HG02885 (cell line): ENCODE results near the gene RAE1.
"Not testable (repeated sequence)": the region's sequence is repeated elsewhere in the genome, so short reads cannot be mapped to it uniquely, and the experiment has no call there.

Source experiments
- ATAC-seq: cut with Tn5 transposase; IDR thresholded peaks from one replicate; pipeline ENCODE4 v1.9.1; 2021; ENCODE audit warnings: mild to moderate bottlenecking; ENCODE audit not compliant: unreplicated experiment, poor library complexity

RAE1 gene

DNA sequence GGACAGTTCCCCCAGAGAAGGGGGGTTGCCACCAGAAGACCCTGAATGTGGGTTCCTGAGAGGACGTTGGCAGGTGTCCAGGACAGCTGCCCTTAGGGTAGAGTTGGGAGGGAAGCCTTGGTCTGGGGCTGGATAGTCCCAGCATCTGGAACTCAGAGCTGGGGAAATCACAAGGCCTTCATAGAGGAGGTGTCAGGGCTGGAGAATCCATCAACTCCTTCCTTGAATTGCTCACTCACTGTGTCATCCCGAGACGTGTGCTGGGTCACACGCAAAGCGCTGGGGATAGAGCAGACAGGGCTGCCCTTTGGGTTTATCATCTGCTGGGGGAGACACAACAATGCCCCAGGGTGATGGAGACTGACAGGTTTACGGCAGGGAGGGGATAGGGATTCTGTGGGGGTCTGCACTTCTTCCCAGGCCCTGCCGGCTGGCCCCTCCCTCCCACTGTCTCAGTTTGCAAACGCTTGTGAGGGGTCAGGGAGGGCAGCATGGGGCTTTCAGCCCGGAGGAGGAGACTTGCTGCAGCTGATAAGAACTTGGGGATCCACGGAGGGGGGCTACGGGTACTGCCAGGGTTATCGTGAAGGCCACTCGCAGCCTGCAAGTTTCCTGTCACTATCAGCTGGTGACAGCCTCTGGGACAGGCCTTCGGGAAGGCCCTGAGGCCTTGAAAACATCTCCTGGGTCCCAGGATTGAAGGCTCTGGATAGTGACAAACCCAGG, 58.8 kb downstream of the RAE1 start:
- ATAC-seq, result no peak

DNA sequence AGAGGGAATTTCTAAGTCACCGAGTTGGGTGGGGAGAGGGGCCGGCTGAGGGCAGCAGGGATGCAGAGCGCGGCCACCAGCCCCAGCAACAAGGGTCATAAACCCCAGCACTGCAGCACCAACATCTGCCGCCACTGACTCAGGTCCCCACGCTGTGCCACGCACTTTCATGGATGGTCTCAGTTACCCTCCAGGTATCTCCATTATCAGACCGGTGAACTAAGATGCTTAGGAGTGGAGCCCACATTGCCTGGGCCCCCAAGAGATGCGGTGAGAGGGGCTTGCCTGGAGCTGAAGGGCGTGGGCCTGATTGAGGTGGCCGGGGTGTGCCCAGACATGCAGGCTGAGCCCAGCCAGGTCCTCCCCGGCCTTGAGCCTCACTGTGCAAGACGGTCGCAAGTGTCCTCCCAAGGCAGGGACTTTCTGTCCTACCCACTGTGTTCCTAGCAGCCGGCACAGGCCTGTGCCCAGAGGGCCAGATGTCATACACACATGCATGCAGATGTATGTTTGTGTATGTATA, 59.4 kb downstream of the RAE1 start:
- no peak for ATAC-seq

DNA sequence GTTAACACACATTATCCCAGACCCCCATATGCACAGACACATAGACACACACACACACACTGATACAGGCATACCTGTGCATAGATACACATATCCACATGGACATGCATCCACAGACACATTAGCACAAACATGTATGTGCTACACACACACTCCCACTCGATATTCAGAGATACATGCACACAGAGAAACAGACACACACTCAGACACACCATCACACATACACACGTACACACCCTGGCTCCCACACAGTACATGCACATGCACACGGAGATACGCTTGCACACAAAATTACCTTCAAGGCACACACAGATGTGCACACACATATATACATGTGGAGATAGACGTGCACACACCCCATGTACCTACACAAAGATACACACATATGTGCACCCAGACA, 59.9 kb downstream of the RAE1 start:
- no peak for ATAC-seq

DNA sequence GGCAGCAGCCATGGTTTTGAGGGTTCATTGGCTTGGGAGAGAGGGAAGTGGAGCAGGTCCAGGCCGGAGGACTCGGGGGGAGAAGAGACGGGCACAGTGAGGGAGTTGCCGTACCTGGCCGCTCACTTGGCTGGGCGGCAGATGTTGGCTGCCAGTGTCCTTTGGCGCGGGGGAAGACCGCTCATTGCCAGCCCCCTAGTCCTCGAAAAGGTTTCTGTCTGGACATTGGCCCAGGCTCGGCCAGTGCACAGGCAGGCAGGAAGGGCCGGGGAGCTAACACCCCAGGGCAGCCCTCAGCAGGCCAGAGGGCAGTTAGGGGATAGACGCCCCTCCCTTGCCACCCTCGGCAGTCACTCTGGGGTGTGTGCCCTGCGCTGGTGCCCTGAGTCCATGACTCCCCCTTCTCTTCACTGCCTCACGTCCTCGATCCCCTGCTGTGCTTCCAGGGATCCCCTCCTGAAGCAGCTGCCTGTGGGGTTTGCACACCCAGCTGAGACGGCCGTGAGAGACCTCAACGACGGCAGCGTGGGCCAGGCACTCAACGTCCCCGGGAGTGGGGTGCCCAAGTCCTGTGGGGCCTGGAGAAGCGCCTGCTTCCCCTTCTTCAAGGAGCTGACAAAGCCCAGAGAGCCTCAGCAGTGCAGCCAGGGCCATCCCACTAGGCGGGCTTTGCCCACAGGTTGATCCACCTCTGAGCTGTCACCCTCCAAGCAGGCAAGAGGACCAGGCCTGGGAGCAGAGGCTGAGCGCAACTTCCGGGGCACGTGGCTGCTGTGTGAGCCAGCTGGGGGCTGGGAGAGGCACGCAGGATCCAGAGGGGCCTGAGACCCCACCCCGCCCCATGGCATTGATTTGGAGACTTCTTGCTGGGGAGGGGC, 60.6 kb downstream of the RAE1 start:
- ATAC-seq, result no peak

DNA sequence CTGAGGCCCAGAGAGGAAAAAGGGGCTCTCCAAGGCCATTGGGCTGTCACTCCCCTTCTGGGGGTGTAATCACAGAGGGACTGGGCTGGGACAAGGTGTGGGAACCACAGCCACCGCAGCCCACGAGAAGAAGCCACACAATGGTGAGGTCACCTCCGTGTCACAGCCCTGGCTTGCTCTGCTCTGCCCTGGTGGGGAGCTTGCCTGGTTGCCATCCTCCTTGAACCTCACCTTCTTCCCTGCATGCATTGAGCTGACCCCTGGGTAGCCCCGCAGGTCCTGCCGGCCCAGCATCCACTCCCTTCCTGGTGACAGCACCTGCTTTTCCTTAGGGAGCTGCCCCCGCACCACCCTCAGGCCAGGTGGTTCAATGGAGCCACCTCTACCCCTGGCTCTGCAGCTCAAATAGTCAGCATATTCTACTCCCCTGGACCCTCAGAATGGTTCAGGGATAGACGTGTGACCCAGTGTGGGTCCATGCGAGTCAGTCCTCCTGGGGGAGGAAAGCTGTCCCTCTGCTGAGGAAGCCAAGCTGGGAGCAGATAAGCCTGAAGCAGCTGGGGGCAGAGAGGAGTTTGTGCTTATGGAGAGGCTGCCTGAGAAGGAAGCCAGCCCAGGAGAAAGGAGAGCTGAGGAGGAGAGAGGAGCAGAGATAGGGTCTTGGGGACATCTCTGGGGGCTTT, 61.4 kb downstream of the RAE1 start:
- no peak for ATAC-seq

DNA sequence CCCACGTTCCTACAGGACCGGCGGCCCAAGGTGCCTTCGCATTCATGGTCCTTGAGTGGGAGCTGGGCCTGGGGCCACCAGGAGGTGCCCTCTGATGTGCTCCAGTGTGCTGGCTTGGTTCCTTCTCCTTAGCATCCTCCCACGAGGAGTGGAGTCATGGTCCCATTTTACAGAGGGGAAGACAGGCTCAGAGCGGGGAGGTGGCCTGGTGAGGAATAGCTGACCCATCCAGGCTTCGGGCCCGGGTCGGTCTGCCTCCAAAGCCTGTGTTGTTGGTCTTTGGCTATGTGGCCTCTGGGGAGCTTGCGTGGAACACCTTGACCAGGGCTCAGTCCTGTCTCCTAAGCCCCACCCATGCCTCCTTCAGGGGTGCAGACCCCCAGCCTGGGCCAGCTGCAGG, 62.9 kb downstream of the RAE1 start:
- ATAC-seq, result no peak

DNA sequence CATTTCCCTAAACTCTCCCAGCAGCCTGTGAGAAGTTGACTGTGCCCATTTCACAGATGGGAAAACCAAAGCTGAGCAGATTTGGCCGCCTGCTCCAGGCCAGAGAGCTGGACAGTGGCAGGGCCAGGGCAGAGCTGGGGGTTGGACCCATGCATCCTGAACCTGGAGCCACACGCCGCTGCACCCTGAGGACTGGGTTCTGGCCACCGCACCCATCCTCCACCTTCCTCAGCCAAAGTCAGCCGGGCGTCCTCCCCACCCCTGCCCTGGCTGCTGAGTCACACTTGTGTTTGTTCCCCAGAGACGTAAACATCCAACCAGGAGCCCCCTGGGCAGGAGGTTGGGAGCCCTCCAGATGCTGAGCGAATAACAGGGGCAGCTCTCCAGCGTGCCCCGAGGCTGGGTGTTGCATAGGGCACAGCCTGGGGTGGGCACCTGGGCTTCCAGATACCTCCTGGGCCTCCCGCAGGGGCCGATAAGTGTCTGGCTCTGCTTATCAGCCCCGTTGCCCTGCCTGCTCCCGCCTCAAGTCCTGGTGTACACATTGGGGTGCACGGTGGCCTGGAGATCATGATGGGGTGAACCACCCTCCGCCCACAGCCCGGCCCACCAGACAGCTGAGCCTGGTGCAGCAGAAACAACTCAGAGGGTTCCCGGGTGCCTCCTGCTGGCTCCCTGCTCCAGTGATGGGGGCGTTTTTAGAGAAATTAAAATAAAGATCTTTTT, 64.0 kb downstream of the RAE1 start:
- ATAC-seq, result no peak

DNA sequence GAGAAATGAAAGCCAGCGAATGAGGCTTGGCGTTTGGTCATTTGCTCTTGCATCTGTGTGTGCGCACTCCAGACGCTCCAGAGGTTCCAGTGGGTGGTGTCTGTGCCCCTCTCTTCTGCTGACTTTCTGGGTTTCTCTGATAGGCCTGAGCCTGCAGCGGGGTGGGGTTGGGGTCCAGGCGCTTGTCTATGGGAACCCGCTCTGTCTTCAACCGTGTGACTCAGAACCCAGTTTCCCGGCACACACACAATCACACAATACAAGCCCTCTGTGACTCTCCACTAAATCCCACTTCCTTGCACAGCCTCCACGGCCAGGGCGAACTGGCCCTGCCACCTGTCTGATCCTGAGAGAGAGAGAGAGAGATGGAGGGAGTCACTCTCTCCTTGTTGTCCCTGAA, 64.7 kb downstream of the RAE1 start:
- ATAC-seq, result no peak

DNA sequence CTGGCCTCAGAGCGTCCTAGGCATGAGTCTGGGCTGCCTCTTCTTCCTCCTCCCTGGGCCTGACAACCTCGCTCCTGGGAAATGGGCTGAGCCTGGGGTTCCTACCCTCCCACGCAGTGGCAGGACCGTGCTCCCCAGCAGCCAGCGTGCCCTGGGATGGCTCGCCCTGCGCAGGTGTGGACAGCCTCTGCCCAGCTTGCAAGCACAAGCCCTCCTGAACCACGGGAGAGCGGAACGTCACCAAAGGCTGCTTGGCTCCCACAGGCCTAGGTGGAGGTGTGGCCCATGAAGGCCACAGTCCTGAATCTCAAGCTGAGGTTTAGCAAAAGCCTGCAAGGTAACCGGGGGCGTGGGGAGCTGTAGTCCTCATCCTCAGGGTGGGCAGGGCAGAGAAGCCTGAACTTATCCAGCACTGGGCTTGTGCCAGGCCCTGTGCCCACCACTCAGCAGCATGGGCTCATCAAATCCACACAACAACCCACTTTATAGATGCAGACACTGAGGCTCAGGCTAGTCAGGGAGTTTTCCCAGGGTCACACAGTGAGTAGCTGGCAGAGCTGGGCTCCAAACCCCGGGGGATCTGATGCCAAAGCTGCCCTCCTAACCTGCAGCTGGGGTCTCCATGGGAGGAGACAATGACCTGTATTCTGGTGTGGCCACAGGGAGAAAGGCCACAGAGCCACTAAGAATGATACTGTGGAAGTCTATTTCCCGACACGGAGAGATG, 65.4 kb downstream of the RAE1 start:
- no peak for ATAC-seq

DNA sequence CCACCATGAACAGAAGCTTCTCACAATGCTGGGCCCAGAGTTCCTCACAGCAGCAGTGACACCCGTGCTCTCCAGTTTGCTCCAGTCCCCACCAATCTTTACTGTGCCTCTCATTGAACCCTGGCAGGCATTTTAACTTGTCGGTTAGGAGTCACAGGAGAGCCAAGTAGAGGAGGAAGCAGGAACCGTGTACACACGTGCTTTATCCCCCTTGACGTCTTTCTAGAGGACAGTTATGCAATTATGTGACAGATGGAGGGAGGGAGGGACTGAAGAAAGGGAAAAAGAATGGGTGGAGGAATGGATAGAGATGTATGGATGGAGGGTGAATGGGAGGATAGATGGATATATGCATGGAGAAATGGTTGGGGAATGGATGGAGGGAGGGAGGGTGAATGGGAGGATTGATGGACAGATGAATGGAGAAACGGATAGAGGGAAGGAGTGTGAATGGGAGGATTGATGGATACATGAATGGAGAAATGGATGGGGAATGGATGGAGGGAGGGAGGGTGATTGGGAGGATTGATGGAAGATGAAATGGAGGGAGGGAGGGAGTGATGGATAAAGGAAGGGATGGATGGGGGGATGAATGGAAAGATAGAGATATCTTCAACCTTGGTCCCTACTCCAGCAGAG, 66.1 kb downstream of the RAE1 start:
- ATAC-seq, result no peak

DNA sequence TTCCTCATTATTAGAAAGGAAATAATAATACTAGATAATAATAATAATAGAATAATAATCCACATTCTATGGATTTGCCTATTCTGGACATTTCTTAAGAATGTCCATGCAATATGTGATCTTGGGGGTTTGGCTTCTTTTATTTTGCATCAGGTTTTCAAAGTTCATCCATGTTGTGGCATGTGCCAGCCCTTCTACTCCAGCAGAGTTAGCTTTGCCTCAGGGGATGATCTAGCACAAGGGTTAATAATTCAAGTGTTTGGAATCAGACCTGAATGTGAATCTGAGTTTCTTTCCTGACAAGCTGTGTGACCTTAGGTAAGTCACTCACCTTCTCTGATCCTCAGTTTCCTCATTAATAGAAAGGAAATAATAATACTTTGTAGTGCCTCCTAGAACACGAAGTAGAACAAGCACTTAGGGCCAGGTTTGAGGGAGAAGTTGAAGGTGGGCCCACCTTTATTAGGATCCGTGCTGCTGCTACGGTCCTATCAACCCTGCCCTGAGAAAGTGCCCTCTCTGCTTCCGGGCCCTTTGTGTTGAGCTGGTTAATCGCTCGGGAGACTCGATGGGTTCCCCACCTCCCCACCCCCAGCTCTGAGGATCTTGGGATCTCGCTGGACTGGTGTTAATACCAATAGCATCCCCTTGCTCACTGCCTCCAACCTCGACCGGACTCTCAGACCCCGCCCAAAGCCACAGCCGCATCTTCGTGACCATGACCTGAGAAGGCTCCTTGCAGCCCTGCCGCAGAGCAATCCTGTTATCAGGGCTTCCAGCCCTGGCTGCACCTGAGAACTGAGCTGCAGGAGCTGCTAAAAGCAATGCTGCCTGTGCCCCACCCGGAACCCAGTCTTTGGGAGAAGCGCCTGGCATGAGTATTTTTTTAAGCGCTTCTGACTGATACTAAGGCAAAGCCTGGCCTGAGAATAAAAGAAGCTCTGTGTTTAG, 67.0 kb downstream of the RAE1 start:
- no peak for ATAC-seq

DNA sequence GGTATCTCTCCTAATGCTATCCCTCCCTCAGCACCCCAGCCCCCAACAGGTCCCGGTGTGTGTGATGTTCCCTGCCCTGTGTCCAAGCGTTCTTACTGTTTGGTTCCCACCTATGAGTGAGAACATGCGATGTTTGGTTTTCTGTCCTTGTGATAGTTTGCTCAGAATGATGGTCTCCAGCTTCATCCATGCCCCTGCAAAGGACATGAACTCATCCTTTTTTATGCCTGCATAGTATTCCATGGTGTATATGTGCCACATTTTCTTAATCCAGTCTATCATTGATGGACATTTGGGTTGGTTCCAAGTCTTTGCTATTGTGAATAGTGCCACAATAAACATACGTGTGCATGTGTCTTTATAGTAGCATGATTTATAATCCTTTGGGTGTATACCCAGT, 68.4 kb downstream of the RAE1 start:
- ATAC-seq, result not testable (repeated sequence)

DNA sequence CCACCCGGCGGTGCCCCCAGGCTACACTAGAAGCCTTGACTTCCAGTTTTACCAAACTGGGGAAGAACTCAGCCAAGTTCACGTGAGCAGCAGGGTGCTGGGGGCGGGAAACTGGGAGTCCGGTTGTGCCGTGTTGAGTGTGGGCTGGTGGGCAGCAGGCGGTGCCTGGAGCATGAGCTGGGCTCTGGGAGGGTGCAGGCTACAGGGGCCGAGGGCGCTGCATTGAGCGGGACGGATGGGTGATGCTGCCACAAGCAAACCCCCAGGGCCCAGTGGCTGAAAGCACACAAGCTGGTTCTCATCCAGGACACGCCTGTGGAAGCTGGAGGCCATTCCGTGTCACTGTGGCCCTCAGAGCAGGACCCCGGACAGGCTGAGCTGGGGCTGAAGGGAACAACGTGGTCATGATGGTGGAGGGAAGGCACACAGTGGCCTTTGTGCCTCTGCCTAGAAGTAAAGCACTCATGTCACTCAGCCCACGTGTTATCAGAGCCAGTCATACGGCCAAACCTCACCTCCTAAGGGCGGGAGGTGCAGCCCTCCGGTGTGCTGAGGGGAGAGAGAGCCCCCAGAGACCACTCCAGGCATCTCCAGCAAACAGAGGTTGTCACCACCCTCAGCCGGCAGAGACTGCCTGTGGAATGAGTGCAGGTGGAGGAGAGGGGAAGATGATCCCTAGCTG, 69.7 kb downstream of the RAE1 start:
- no peak for ATAC-seq

DNA sequence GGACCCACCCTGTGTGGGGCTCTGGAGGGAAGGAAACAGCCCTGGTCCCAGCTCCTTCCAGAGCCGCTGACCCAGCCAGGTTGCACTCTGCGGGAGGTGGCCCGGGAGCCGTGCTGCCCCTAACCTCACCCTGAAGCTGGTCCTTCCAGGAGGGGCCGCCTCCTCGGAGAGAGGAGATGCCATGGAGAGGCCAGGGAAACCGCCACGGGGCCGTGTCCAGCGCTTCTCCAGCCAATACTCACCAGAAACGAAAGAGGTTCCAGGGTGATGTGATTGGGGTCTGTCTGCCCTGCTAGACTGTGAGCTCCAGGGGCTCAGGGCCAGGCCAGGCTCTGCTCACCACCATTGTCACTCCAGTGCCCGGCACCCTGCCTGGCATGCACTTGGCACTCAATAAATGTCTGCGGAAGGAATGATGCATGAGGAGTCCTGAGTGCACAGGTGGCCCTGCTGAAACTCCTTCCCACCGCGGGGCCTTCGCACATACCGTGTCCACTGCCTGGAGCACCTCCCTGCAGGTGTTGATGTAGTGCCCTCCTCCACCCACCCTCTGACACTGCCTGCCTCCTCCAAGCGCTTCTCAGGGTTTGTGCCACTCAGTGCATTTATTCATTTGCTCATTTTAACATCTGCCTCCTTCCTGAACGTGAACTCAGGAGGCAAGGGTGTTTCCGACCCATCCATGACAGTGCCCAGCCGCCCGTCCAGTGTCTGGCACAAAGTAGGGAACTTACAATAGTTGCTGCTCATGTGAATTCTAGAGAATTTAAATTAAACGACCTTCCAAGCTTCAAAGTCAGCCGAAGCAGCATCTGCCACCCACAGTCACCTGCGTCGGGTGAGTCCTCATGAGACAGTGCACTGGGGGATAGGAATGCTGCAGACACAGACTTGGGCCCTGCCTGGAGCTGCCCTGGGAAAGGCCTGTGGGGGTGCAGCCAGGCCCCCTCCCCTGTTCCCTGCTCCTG, 70.5 kb downstream of the RAE1 start:
- ATAC-seq, result no peak

DNA sequence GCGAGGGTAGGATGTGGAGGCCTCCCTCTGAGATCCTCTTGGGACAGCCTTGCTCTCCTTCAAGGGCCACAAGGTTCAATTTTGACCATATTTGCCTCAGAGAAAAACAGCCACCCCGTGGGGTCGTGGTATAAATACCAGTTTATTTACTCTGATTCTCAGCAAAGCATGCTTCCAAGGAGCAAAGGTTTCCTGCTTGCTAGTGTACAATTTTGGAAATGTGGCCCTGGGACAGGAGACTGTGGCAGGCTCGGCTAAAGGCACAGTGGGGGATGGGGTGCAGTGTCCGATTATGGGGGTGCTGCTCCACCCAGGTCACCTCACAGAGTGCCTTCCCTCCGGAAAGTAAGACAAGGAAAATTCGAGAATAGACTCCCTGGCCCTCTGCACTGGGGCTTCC, 71.2 kb downstream of the RAE1 start:
- ATAC-seq, result no peak
